CMK (cell line): ENCODE results near the gene DIP2A.

Experiments
- DNase-seq: peaks from one replicate; pipeline ENCODE4 v3.0.0-alpha.2; 2010; ENCODE audit warnings: low read depth

The DIP2A gene

GRCh38 chr21:46598581-46599572 is 140.2 kb downstream of the DIP2A start:
- DNase-seq: no peak

DNA sequence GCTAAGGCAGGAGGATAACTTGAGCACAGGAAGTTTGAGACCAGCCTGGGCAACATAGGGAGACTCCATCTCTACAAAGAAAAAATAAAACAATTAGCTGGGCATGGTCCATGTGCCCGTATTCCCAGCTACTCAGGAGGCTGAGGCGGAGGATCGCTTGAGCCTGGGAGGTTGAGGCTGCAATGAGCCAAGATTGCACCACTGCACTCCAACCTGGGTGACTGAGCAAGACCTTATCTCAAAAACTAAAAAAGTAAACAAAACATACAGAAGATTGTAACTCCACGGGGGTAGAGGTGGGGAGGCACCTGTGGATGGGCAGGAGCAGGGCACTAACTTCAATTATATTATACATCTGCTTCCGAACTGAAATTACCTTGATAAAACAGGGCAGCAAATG is 141.6 kb downstream of the DIP2A start:
- DNase-seq: no peak

DNA sequence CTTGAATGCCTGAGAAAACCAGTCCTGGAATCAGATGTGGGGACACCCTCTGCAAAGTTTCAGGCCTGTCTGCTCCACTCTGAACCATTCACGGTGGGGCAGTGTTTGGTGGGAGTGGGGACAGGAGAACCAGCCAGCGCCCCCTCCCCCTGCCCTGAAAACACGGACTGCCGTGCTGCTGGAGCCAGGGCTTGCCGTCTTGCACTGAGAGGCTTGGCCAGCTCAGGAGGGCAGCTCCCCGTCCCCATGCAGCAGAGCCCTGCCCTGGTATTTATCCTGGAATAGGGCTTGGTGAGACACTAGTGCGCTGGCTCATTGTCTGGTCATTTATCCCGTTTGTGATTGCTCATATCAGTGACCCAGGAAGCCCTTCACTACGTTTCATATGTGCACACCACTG is 142.3 kb downstream of the DIP2A start:
- DNase-seq: no peak

- DNase-seq: no peak
These were observed 144.5 kb downstream of the DIP2A start for GRCh38 chr21:46603228-46603627.

DNA sequence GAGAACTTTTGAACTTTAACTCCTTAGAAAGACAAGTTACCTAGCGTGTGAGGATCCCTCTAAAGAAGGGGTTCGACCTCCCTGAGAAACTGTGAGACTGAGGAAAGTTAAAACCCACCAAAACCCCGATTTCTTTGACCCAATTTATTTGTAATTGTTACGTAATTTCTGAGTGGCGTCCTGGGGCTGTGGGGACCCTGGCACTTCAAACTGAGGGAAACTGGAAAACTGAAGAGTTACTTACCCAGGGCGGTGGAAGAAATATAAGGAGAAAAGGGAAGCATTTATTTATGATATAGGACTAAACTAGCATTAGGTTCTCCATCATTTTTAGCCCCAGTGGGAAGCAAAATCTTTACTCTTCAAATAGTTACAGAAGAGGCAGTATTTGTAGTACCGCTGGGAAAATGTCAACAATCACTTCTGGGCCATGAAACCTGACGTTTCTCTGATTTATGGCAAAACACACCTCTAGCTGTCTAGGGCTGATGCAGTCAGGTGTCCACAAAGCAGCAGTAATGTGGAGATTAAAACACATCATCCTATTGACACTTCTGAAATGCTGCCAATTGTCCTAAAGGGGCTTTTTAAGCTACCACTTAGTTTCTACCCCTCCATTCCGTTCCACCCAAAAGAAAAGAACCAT is 145.8 kb downstream of the DIP2A start:
- no peak for DNase-seq

GRCh38 chr21:46604975-46605766 is 146.5 kb downstream of the DIP2A start, which contains the start of gene S100B:
S100B (minus strand) TSS chr21:46605082; CDS start chr21:46602415, 2,667 bp downstream.
- no peak for DNase-seq

DNA sequence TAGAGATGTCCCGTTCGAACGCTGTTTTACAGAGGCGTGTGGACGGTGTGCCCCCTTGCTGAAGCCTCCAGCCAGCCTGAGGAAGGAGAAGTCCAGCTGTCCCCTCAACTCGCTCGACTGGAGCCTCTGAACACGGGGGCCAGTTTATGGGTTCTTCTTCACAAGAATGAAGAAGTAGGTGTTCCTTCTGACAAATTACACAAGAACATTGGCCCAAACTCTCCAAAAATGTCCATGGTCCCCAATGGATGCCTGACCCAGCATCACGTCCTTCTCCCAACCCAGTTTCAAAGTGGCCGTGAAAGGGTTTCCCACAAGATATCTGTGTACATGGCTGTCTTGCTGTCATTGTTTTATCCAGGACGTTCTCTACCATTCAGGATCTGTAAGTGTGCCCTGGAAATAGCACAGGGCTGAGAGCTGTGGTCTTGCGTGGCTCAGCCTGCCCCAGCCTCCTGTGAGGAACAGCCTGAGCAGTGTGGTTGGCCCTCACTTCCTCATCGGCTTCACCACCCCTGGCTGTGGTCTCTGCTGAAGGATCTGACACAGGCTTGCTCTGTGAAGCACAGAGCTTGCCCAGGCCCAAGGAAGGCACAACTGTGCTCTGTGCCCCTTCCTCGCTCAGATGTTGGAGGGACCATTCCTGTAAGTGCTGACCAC is 147.2 kb downstream of the DIP2A start:
- peak; percentile 86 for DNase-seq

DNA sequence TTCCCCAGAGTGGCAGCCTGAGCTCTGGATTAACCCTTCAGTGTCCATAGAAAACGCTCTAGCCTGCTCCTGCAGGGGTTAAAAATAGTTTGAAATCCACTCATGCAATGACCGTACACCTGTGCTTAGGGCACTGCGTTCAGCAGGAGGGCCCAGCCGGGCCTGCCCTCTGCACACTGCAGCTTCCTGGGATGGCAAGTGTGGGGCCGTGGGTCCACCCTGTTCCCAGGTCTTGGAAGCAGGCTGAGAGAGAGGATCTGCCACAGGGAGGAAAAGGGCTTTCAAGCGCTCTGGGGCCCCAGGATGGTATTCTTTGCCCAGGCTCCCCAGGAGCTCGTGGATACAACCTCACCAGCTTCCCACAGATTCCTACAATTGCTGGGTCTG is 147.7 kb downstream of the DIP2A start:
- no peak for DNase-seq

- DNase-seq: no peak
These were observed 148.9 kb downstream of the DIP2A start for GRCh38 chr21:46607636-46608035.

DNA sequence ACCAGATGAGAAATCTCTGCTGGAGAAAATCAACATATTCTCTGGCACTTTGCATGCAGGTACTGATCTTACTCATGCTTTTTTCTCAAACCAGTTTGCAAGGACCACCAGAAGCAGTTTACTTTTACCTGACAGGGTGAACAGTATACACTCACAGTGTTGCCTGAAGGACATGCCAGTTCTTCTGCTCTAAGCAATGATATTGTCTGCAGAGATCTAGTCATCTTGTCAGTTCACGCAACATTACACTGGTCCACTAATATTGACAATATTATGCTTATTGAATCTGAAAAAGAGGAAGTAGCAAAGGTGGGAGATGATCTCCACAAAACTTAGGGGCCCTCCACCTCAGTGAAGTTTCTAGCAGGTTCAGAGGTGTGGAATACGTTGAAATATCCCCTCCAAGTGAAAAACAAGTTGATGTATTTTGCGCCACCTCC is 150.0 kb downstream of the DIP2A start:
- DNase-seq: no peak

- no peak for DNase-seq
These were observed 151.5 kb downstream of the DIP2A start for GRCh38 chr21:46610018-46610701.

DNA sequence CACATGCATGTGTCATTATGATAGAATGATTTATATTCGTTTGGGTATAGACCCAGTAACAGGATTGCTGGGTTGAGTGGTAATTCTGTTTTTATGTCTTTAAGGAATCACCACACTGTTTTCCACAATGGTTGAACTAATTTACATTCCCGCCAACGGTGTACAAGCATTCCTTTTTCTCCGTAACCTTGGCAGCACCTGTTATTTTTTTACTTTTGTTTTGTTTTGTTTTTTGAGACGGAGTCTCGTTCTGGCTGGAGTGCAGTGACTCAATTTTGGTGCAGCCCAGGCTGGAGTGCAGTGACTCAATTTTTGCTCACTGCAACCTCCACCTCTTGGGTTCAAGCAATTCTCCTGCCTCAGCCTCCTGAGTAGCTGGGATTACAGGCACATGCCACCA is 154.7 kb downstream of the DIP2A start:
- DNase-seq: no peak

GRCh38 chr21:46616050-46616449 is 157.4 kb downstream of the DIP2A start:
- no peak for DNase-seq

DNA sequence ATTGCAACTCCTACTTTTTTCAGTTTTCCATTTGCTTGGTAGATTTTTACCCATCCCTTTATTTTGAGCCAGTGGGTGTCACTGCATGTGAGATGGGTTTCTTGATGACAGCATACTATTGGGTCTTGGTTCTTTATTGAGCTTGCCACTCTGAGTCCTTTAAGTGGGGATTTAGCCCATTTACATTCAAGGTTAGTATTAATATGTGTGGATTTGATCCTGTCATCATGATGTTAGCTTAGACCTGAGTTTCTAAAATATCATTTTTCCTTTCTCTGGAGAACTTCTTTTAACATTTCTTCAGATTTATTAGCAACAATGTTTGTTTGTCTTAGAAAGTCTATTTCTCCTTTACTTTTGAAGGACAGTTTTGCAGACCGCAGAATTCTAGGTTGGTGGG is 158.0 kb downstream of the DIP2A start:
- DNase-seq: no peak

DNA sequence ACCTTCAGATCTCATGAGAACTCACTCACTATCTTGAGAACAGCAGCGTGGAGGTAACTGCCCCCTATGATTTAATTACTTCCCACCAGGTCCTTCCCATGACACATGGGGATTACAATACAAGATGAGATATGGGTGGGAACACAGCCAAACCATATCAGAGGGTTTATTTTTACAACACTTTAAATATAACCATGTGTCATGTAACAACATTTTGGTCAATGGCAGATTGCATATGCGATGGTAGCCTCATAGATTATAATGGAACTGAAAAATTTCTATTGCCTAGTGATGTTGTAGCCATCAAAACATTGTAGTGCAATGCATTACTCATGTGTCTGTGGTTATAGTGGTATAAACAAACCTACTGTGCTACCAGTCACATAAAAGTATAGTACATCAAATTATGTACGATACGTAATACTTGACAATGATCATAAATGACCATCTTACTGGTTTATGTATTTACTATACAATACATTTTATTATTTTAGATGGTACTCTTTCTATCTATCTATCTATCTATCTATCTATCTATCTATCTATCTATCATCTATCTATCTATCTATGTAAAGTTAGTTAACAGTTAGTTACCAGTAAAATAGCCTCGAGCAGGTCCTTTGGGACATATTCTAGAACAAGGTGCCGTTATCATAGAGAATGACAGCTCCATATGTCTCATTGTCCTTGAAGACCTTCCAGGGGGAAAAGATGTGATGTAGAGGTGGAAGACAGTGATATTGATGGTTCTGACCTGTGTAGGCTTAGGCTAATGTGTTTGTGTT is 158.8 kb downstream of the DIP2A start:
- DNase-seq: no peak

GRCh38 chr21:46618738-46619379 is 160.2 kb downstream of the DIP2A start:
- no peak for DNase-seq
